Naive thymus-derived CD4-positive, alpha-beta T cell (primary cell): ENCODE data around the gene TSPAN14. TPM values are rescaled to one million over a fixed set of nuclear protein-coding genes. Genes with fewer than 3 reads are reported as not detected.

Source experiments
- ATAC-seq: fragments of 150-1000 bp; cut with Tn5 transposase; 2 replicates; pipeline ENCODE4 v1.10.0; 2021; ENCODE audit warnings: mild to moderate bottlenecking, moderate library complexity
- CTCF ChIA-PET: fragments of 350-600 bp; sonication (Branson Sonifier 250); formaldehyde crosslinking; loops from one replicate; lab custom pipeline; 2021; ENCODE audit warnings: antibody characterized with exemption; lab: Charles Lee
- POLR2A ChIA-PET: fragments of 350-600 bp; sonication (Branson Sonifier 250); formaldehyde crosslinking; loops from one replicate; lab custom pipeline; 2021; ENCODE audit warnings: antibody characterized with exemption, inconsistent platforms; lab: Charles Lee
- DNase-seq, 9 donors: peaks; one replicate each; pipeline versions ENCODE4 v3.0.0 to v3.0.0-alpha.2; 2020 to 2022; ENCODE audit warnings: mixed read lengths in 1 of 9
- H3K27ac ChIP-seq: one replicate; pipeline ENCODE4 v1.7.0; 2013; ENCODE audit warnings: mild to moderate bottlenecking, low read depth, low read length, moderate library complexity
- H3K27me3 ChIP-seq, 2 donors: one replicate each; pipeline ENCODE4 v1.7.0; 2013; ENCODE audit warnings: low read length in 2 of 2, mild to moderate bottlenecking in 2 of 2, moderate library complexity in 2 of 2; ENCODE audit not compliant: control insufficient read depth in 2 of 2, insufficient read depth in 2 of 2
- H3K36me3 ChIP-seq, 3 experiments: 1 replicate in 2 of 3; 2 replicates in 1 of 3; pipeline ENCODE4 v1.7.0; 2013; ENCODE audit warnings: low read length in 3 of 3, mild to moderate bottlenecking in 3 of 3, moderate library complexity in 1 of 3; ENCODE audit not compliant: insufficient read depth in 3 of 3, control insufficient read depth in 2 of 3
- H3K4me1 ChIP-seq, 2 donors: one replicate each; pipeline ENCODE4 v1.7.0; 2013; ENCODE audit warnings: low read length in 2 of 2, mild to moderate bottlenecking in 2 of 2, moderate library complexity in 1 of 2; ENCODE audit not compliant: control insufficient read depth in 2 of 2, insufficient read depth in 2 of 2
- H3K4me3 ChIP-seq: 2 replicates; pipeline ENCODE4 v1.7.0; 2013; ENCODE audit warnings: mild to moderate bottlenecking, low read length
- H3K9me3 ChIP-seq, 3 experiments: 1 replicate in 2 of 3; 2 replicates in 1 of 3; pipeline ENCODE4 v1.7.0; 2013; ENCODE audit warnings: low read length in 3 of 3; ENCODE audit not compliant: control insufficient read depth in 2 of 3
- H3K27ac Mint-ChIP-seq, 9 donors: one replicate each; pipeline ENCODE4 v1.8.0; 2020 to 2022; ENCODE audit warnings: mixed read lengths in 9 of 9, mild to moderate bottlenecking in 8 of 9, moderate library complexity in 5 of 9, inconsistent platforms in 2 of 9
- H3K27me3 Mint-ChIP-seq, 5 donors: one replicate each; pipeline ENCODE4 v1.8.0; 2021 to 2022; ENCODE audit warnings: mixed read lengths in 5 of 5, mild to moderate bottlenecking in 1 of 5
- H3K36me3 Mint-ChIP-seq, 5 donors: one replicate each; pipeline ENCODE4 v1.8.0; 2020 to 2022; ENCODE audit warnings: mixed read lengths in 5 of 5, mild to moderate bottlenecking in 3 of 5, inconsistent platforms in 1 of 5
- H3K4me1 Mint-ChIP-seq, 7 donors: one replicate each; pipeline ENCODE4 v1.8.0; 2020 to 2022; ENCODE audit warnings: mixed read lengths in 7 of 7, mild to moderate bottlenecking in 3 of 7, inconsistent platforms in 1 of 7
- H3K4me3 Mint-ChIP-seq, 10 donors: one replicate each; pipeline ENCODE4 v1.8.0; 2020 to 2022; ENCODE audit warnings: mild to moderate bottlenecking in 10 of 10, mixed read lengths in 10 of 10, moderate library complexity in 6 of 10, inconsistent platforms in 2 of 10
- H3K9me3 Mint-ChIP-seq, 11 donors: one replicate each; pipeline ENCODE4 v1.8.0; 2020 to 2022; ENCODE audit warnings: mixed read lengths in 11 of 11, mild to moderate bottlenecking in 4 of 11, inconsistent platforms in 1 of 11, moderate library complexity in 1 of 11
- intact Hi-C, 2 donors: fragments of 100-400 bp; cut with micrococcal nuclease; formaldehyde crosslinking; loops; one replicate each; pipeline ENCODE4 v1.15.1; 2023
- polyA plus RNA-seq, 2 donors: library from polyadenylated mRNA; unstranded; fragments of 300-500 nt; fragmentation: Illumina TruSeq; gene quantifications; one replicate each; pipeline ENCODE4 v1.2.3, GENCODE V29; 2021
- total RNA-seq, 6 experiments: library from RNA in 5 of 6; stranded (reverse) in 5 of 6; gene quantifications; 1 replicate in 5 of 6; 2 replicates in 1 of 6; pipeline ENCODE4 v1.2.3 and lab custom pipeline; 2021 to 2026

The TSPAN14 gene
- total and polyA plus RNA-seq, 7 experiments from 2014 or later, result 135 to 386 (median 161) TPM

DNA sequence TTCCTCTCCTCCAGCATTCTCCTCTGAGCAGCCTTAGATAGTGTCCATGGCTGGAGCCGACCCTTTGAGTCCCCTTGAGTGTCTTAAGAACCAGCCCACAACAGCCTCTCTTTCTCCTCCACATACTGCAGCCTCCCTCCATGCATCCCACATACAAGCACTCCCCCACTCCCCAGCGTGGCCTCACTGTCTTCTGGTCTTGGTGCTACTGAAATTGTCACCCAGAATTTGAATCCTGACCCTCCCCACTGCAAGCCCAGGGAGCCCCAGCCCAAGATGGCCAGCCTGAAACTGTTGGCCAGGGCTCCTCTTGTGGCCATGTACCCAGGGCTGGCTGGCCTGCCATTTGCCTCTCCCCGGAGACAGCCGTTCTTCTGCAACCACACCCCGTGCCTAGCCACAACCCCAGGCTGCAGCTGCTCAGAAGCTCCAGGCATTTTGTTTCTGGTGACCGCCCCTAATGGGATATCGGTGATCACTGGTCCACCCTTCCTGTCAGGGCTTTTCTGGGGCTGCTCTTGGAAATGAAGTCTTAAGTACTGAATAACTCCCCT, 64.8 kb downstream of the TSPAN14 start:
- CTCF ChIA-PET, result interaction anchor here (0.7 to 0.8 kb wide), 2 partner anchors 9 to 74 kb away, joined by 3 to 4 read pairs; no protein-coding TSS in a partner anchor
- Mint-ChIP-seq H3K4me3 (no peak overlapping the region), H3K27me3 (no peaks in the 10 kb centered on the region), H3K4me1 (peaks cover 22 to 51% (median 36%) of the 10 kb centered on the region in 7 donors), H3K36me3 (peaks cover 5 to 40% (median 27%) of the 10 kb centered on the region in 5 donors), H3K9me3 (peaks cover 0 to 2% (median 0%) of the 10 kb centered on the region in 11 donors), H3K27ac (peak overlapping the region; percentile 3 to 79 (median 60))
- DNase-seq, result no peak
- peaks cover 23 to 78% (median 35%) of the 10 kb centered on the region in 3 experiments for H3K36me3 ChIP-seq
- POLR2A ChIA-PET, result no interaction called here
- no peak overlapping the region for H3K4me3 ChIP-seq
- no peaks in the 10 kb centered on the region for H3K27me3 ChIP-seq
- no peaks in the 10 kb centered on the region for H3K4me1 ChIP-seq
- H3K27ac ChIP-seq, result no peak overlapping the region
- no peak for ATAC-seq
- intact Hi-C loops, result no loop called here
- no peaks in the 10 kb centered on the region for H3K9me3 ChIP-seq

GRCh38 chr10:80519936-80520650, 66.0 kb downstream of the TSPAN14 start:
- ATAC-seq (no peak), DNase-seq (no peak)
- intact Hi-C loops, result loop anchor here in 1 of 2 donors (10.0 kb wide), 1 partner anchor 315 kb away; the partner anchor contains the start of gene ANXA11
- Histone ChIP-seq H3K27ac (peak overlapping the region; percentile 22), H3K9me3 (no peaks in the 10 kb centered on the region), H3K4me1 (peaks cover 0 to 7% of the 10 kb centered on the region in 2 donors), H3K27me3 (no peaks in the 10 kb centered on the region), H3K4me3 (no peak overlapping the region), H3K36me3 (peaks cover 13 to 66% (median 23%) of the 10 kb centered on the region in 3 experiments)
- H3K4me3 Mint-ChIP-seq, result peak overlapping the region in 2 of 10 donors; percentile 30 to 58
- H3K4me1 Mint-ChIP-seq, result peaks cover 26 to 63% (median 49%) of the 10 kb centered on the region in 7 donors
- ChIA-PET POLR2A (interaction anchor here (1.0 kb wide), 1 partner anchor 57 kb away, joined by 3 read pairs; no protein-coding TSS in a partner anchor), CTCF (interaction anchor here (0.8 to 1.3 kb wide), 2 partner anchors 75 kb away, joined by 3 to 5 read pairs; no protein-coding TSS in a partner anchor)
- H3K27ac Mint-ChIP-seq, result peak overlapping the region; percentile 40 to 89 (median 79)
- no peaks in the 10 kb centered on the region for H3K27me3 Mint-ChIP-seq
- H3K9me3 Mint-ChIP-seq, result peaks cover 0 to 7% (median 0%) of the 10 kb centered on the region in 11 donors
- H3K36me3 Mint-ChIP-seq, result peaks cover 0 to 30% (median 18%) of the 10 kb centered on the region in 5 donors

DNA sequence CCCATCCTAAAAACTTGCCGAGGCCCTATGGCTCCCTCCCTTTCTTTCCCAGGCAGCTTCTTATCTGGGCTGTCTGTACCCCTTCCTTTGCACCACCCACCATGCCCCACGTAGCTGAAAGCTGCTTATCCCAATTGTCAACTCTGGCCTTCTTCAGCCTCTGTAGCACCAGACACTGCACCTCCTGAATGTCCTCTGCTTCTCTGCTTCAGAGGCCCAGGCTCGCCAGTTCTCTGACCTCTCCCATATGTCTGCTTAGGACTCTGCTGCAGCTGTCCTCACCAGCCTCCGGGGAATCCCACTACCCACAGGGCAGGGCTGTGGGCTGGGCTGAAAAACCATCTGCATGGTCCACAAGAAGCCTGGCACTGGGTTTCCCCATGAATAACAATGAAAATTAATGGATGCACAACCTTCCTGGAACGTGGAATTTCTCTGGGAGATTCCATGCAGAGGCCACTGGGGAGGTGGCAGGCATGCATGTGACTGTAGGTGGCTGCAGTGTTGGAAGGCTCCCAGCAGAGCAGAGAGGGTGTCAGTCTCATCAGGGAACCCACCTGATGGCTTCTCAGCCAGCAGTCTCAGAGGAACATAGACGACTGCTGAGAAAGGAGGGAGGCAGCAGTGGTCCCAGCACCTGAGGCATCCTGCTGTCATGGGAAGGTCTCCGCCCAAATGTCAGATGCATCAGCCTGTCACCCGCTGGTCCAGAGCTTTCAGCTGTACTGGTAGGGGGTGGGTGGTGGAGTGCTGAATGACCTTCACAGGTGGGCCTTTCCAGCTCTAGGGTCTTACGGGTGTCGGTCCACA, 66.8 kb downstream of the TSPAN14 start:
- Histone ChIP-seq H3K36me3 (peaks cover 5 to 58% (median 15%) of the 10 kb centered on the region in 3 experiments), H3K4me1 (peaks cover 4 to 12% of the 10 kb centered on the region in 2 donors), H3K27me3 (no peaks in the 10 kb centered on the region), H3K4me3 (no peak overlapping the region), H3K27ac (peak overlapping the region; percentile 22), H3K9me3 (no peaks in the 10 kb centered on the region)
- peak overlapping the region in 3 of 10 donors; percentile 18 to 58 (median 30) for H3K4me3 Mint-ChIP-seq
- peak overlapping the region; percentile 40 to 89 (median 79) for H3K27ac Mint-ChIP-seq
- intact Hi-C loops, result loop anchor here in 1 of 2 donors (10.0 kb wide), 1 partner anchor 316 kb away; the partner anchor contains the start of gene ANXA11
- ATAC-seq (no peak), DNase-seq (no peak)
- peaks cover 0 to 30% (median 18%) of the 10 kb centered on the region in 5 donors for H3K36me3 Mint-ChIP-seq
- H3K27me3 Mint-ChIP-seq, result no peaks in the 10 kb centered on the region
- CTCF ChIA-PET, result interaction anchor here (1.3 kb wide), 1 partner anchor 76 kb away, joined by 5 read pairs; no protein-coding TSS in a partner anchor
- H3K9me3 Mint-ChIP-seq, result peaks cover 0 to 7% (median 0%) of the 10 kb centered on the region in 11 donors
- peaks cover 34 to 71% (median 56%) of the 10 kb centered on the region in 7 donors for H3K4me1 Mint-ChIP-seq
- POLR2A ChIA-PET, result interaction anchor here (1.0 kb wide), 1 partner anchor 57 kb away, joined by 3 read pairs; no protein-coding TSS in a partner anchor

DNA sequence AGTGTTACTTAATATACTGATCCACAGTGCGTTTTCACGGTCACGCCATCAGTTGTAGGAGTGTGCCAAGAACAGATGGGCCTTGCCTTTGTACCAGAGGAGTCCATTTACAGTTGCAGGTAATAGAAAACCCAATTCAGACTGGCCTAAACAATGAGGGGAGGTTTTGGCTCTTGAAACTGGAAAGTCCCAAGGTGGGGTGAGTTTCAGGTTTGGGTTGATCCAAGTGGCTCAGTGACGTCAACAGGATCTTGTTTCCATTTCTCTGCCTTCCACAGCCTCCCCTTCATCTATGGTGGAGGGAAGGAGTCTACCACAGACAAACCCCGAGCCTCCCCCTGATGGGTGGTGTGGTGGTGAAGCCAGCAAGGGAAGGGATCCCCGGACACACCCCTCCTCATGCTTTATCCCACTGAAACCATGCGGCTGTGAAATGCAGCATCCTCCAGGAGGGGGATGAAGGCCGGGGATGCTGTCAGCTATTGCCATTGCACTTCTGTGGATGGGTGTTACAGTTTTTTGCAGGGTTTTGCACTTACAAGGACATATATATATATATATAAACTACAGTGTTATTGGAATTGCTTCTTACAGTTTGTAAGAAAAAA, 68.8 kb downstream of the TSPAN14 start:
- ChIA-PET CTCF (no interaction called here), POLR2A (interaction anchor here (0.7 to 3.4 kb wide), 2 partner anchors 56 to 156 kb away, joined by 4 to 10 read pairs; no protein-coding TSS in a partner anchor)
- ATAC-seq (peak; percentile 26), DNase-seq (peak in 1 of 9 donors; percentile 46)
- H3K4me3 Mint-ChIP-seq, result peak overlapping the region in 4 of 10 donors; percentile 2 to 42 (median 40)
- intact Hi-C loops, result loop anchor here in 1 of 2 donors (10.0 kb wide), 1 partner anchor 318 kb away; the partner anchor contains the start of gene ANXA11
- peak overlapping the region; percentile 22 for H3K27ac ChIP-seq
- H3K4me1 ChIP-seq, result peaks cover 16 to 32% of the 10 kb centered on the region in 2 donors
- peaks cover 0 to 7% (median 0%) of the 10 kb centered on the region in 11 donors for H3K9me3 Mint-ChIP-seq
- peaks cover 0 to 38% (median 6%) of the 10 kb centered on the region in 3 experiments for H3K36me3 ChIP-seq
- peaks cover 0 to 21% (median 7%) of the 10 kb centered on the region in 5 donors for H3K36me3 Mint-ChIP-seq
- H3K9me3 ChIP-seq, result no peaks in the 10 kb centered on the region
- H3K4me1 Mint-ChIP-seq, result peaks cover 38 to 79% (median 66%) of the 10 kb centered on the region in 7 donors
- H3K27me3 Mint-ChIP-seq, result no peaks in the 10 kb centered on the region
- H3K4me3 ChIP-seq, result no peak overlapping the region
- no peaks in the 10 kb centered on the region for H3K27me3 ChIP-seq
- peak overlapping the region; percentile 66 to 98 (median 79) for H3K27ac Mint-ChIP-seq

GRCh38 chr10:80523773-80524172, 69.7 kb downstream of the TSPAN14 start:
- CTCF ChIA-PET, result interaction anchor here (0.5 kb wide), 1 partner anchor 12 kb away, joined by 3 read pairs; no protein-coding TSS in a partner anchor
- H3K27ac ChIP-seq, result peak overlapping the region; percentile 44
- Mint-ChIP-seq H3K4me3 (peak overlapping the region in 4 of 10 donors; percentile 54 to 80 (median 72)), H3K27ac (peak overlapping the region; percentile 63 to 98 (median 93)), H3K27me3 (no peaks in the 10 kb centered on the region), H3K36me3 (peaks cover 0 to 24% (median 4%) of the 10 kb centered on the region in 5 donors), H3K9me3 (peaks cover 0 to 7% (median 0%) of the 10 kb centered on the region in 11 donors), H3K4me1 (peaks cover 42 to 79% (median 71%) of the 10 kb centered on the region in 7 donors)
- peaks cover 16 to 42% of the 10 kb centered on the region in 2 donors for H3K4me1 ChIP-seq
- ATAC-seq (no peak), DNase-seq (no peak)
- POLR2A ChIA-PET, result interaction anchor here (0.6 to 3.4 kb wide), 4 partner anchors 15 to 157 kb away, joined by 3 to 10 read pairs (median 4); no protein-coding TSS in a partner anchor
- peaks cover 0 to 29% (median 0%) of the 10 kb centered on the region in 3 experiments for H3K36me3 ChIP-seq
- H3K4me3 ChIP-seq, result no peak overlapping the region
- no peaks in the 10 kb centered on the region for H3K9me3 ChIP-seq
- no peaks in the 10 kb centered on the region for H3K27me3 ChIP-seq
- intact Hi-C loops, result loop anchor here in 1 of 2 donors (10.0 kb wide), 1 partner anchor 319 kb away; the partner anchor contains the start of gene ANXA11
